Nephron progenitor cell (in vitro differentiated cells): ENCODE results near the gene FHL5.

Source experiments
- DNase-seq: peaks from one replicate; pipeline ENCODE4 v3.0.0; 2021
- H3K27ac Mint-ChIP-seq: 2 replicates; pipeline ENCODE4 v1.8.0; 2021; ENCODE audit warnings: mild to moderate bottlenecking, moderate library complexity, mixed read lengths
- H3K27me3 Mint-ChIP-seq: 2 replicates; pipeline ENCODE4 v1.8.0; 2021; ENCODE audit warnings: mild to moderate bottlenecking, low read depth, mixed read lengths; ENCODE audit not compliant: poor library complexity
- H3K36me3 Mint-ChIP-seq: 2 replicates; pipeline ENCODE4 v1.8.0; 2021; ENCODE audit warnings: low read depth, mixed read lengths
- H3K4me1 Mint-ChIP-seq: 2 replicates; pipeline ENCODE4 v1.8.0; 2021; ENCODE audit warnings: mixed read lengths
- H3K4me3 Mint-ChIP-seq: 2 replicates; pipeline ENCODE4 v1.8.0; 2021; ENCODE audit warnings: mild to moderate bottlenecking, moderate library complexity, mixed read lengths
- H3K9me3 Mint-ChIP-seq: 2 replicates; pipeline ENCODE4 v1.8.0; 2021; ENCODE audit warnings: mild to moderate bottlenecking, moderate library complexity, mixed read lengths
- CTCF ChIP-seq: fragments of 200-600 bp; sonication (generic); IDR thresholded peaks from 2 replicates; pipeline ENCODE4 v1.5.0; 2021; ENCODE audit warnings: antibody characterized with exemption

Gene FHL5

GRCh38 chr6:96582021-96582420 lies 19.1 kb downstream of the FHL5 start:
- no peaks in the 10 kb centered on the region for H3K4me1 Mint-ChIP-seq
- TF ChIP-seq CTCF, result no peak
- peaks cover 2% of the 10 kb centered on the region for H3K27me3 Mint-ChIP-seq
- DNase-seq, result no peak
- H3K4me3 Mint-ChIP-seq, result no peak overlapping the region
- H3K36me3 Mint-ChIP-seq, result no peaks in the 10 kb centered on the region
- H3K9me3 Mint-ChIP-seq, result no peaks in the 10 kb centered on the region
- no peak overlapping the region for H3K27ac Mint-ChIP-seq

- DNase-seq, result no peak
- H3K9me3 Mint-ChIP-seq, result no peaks in the 10 kb centered on the region
- peaks cover 2% of the 10 kb centered on the region for H3K27me3 Mint-ChIP-seq
- no peaks in the 10 kb centered on the region for H3K36me3 Mint-ChIP-seq
- H3K4me3 Mint-ChIP-seq, result no peak overlapping the region
- no peak overlapping the region for H3K27ac Mint-ChIP-seq
- H3K4me1 Mint-ChIP-seq, result no peaks in the 10 kb centered on the region
- TF ChIP-seq CTCF, result no peak
Observed at GRCh38 chr6:96582436-96582835, 19.5 kb downstream of the FHL5 start.

GRCh38 chr6:96604420-96604819 lies 41.5 kb downstream of the FHL5 start:
- no peak overlapping the region for H3K27ac Mint-ChIP-seq
- no peaks in the 10 kb centered on the region for H3K36me3 Mint-ChIP-seq
- H3K9me3 Mint-ChIP-seq, result no peaks in the 10 kb centered on the region
- H3K27me3 Mint-ChIP-seq, result peaks cover 3% of the 10 kb centered on the region
- DNase-seq, result no peak
- no peaks in the 10 kb centered on the region for H3K4me1 Mint-ChIP-seq
- H3K4me3 Mint-ChIP-seq, result no peak overlapping the region
- TF ChIP-seq CTCF, result no peak

GRCh38 chr6:96608074-96608473 lies 45.1 kb downstream of the FHL5 start:
- H3K9me3 Mint-ChIP-seq, result no peaks in the 10 kb centered on the region
- TF ChIP-seq CTCF, result no peak
- H3K27me3 Mint-ChIP-seq, result peaks cover 3% of the 10 kb centered on the region
- H3K4me3 Mint-ChIP-seq, result no peak overlapping the region
- peaks cover 5% of the 10 kb centered on the region for H3K4me1 Mint-ChIP-seq
- H3K36me3 Mint-ChIP-seq, result no peaks in the 10 kb centered on the region
- H3K27ac Mint-ChIP-seq, result no peak overlapping the region
- no peak for DNase-seq

- Mint-ChIP-seq H3K9me3 (no peaks in the 10 kb centered on the region), H3K36me3 (no peaks in the 10 kb centered on the region)
- no peak for TF ChIP-seq CTCF
Observed at GRCh38 chr6:96610019-96610418, 47.1 kb downstream of the FHL5 start.

GRCh38 chr6:96611342-96611991 lies 48.5 kb downstream of the FHL5 start:
- H3K27me3 Mint-ChIP-seq, result no peaks in the 10 kb centered on the region
- H3K4me3 Mint-ChIP-seq, result no peak overlapping the region
- H3K4me1 Mint-ChIP-seq, result peaks cover 11% of the 10 kb centered on the region
- no peak for DNase-seq
- no peaks in the 10 kb centered on the region for H3K9me3 Mint-ChIP-seq
- H3K27ac Mint-ChIP-seq, result no peak overlapping the region
- no peaks in the 10 kb centered on the region for H3K36me3 Mint-ChIP-seq
- TF ChIP-seq CTCF, result no peak

More at GRCh38 chr6:96610019-96610418, 47.1 kb downstream of the FHL5 start:
- H3K4me3 Mint-ChIP-seq, result no peak overlapping the region
- no peak overlapping the region for H3K27ac Mint-ChIP-seq
- peaks cover 11% of the 10 kb centered on the region for H3K4me1 Mint-ChIP-seq
- no peaks in the 10 kb centered on the region for H3K27me3 Mint-ChIP-seq
- DNase-seq, result no peak
